Mesenchymal stem cell (in vitro differentiated cells and primary cell): ENCODE data around the gene LPP.

Experiments used
- DNase-seq: peaks from one replicate; pipeline ENCODE4 v3.0.0-alpha.2; 2013
- H2AFZ ChIP-seq: one replicate; pipeline ENCODE4 v1.6.1; 2013; ENCODE audit warnings: low read depth, mild to moderate bottlenecking, control low read depth, inconsistent platforms, low read length, moderate library complexity
- H2AK5ac ChIP-seq: 2 replicates; pipeline ENCODE4 v1.6.1; 2013; ENCODE audit warnings: low read length, moderate library complexity, mild to moderate bottlenecking, inconsistent platforms; ENCODE audit not compliant: severe bottlenecking
- H2BK120ac ChIP-seq: one replicate; pipeline ENCODE4 v1.6.1; 2013; ENCODE audit warnings: low read depth, mild to moderate bottlenecking, inconsistent platforms, low read length, moderate library complexity
- H2BK12ac ChIP-seq, 2 experiments: one replicate each; pipeline ENCODE4 v1.6.1; 2013; ENCODE audit warnings: inconsistent platforms in 2 of 2, low read length in 2 of 2, mild to moderate bottlenecking in 2 of 2, moderate library complexity in 2 of 2, control low read depth in 1 of 2
- H2BK15ac ChIP-seq: one replicate; pipeline ENCODE4 v1.6.1; 2013; ENCODE audit warnings: mild to moderate bottlenecking, low read depth, inconsistent platforms; ENCODE audit not compliant: poor library complexity, severe bottlenecking
- H2BK5ac ChIP-seq: 2 replicates; pipeline ENCODE4 v1.6.1; 2013; ENCODE audit warnings: low read depth, mild to moderate bottlenecking, low read length, control low read depth, inconsistent platforms; ENCODE audit not compliant: poor library complexity, severe bottlenecking
- H3K14ac ChIP-seq, 2 experiments: one replicate each; pipeline ENCODE4 v1.6.1; 2013; ENCODE audit warnings: inconsistent platforms in 2 of 2, low read length in 2 of 2, control low read depth in 1 of 2, mild to moderate bottlenecking in 1 of 2, moderate library complexity in 1 of 2
- H3K18ac ChIP-seq, 2 experiments: one replicate each; pipeline ENCODE4 v1.6.1; 2013; ENCODE audit warnings: inconsistent platforms in 2 of 2, low read length in 2 of 2, control low read depth in 1 of 2, low read depth in 1 of 2, mild to moderate bottlenecking in 1 of 2
- H3K23ac ChIP-seq, 2 experiments: one replicate each; pipeline ENCODE4 v1.6.1; 2013; ENCODE audit warnings: inconsistent platforms in 2 of 2, low read length in 2 of 2, mild to moderate bottlenecking in 2 of 2, moderate library complexity in 2 of 2, control low read depth in 1 of 2
- H3K27ac ChIP-seq: 2 replicates; pipeline ENCODE4 v1.5.1; 2013; ENCODE audit warnings: mild to moderate bottlenecking, moderate library complexity, low read length, control low read depth, inconsistent platforms; ENCODE audit not compliant: poor library complexity, severe bottlenecking
- H3K27me3 ChIP-seq, 2 experiments: 2 replicates each; pipeline versions ENCODE4 v1.6.1 to v1.7.0; 2013; ENCODE audit warnings: low read length in 2 of 2, mild to moderate bottlenecking in 2 of 2, moderate library complexity in 2 of 2, control low read depth in 1 of 2, inconsistent platforms in 1 of 2; ENCODE audit not compliant: control insufficient read depth in 1 of 2, insufficient read depth in 1 of 2
- H3K36me3 ChIP-seq, 2 experiments: 2 replicates each; pipeline versions ENCODE4 v1.6.1 to v1.7.0; 2013; ENCODE audit warnings: low read length in 2 of 2, control low read depth in 1 of 2, inconsistent platforms in 1 of 2, low read depth in 1 of 2, mild to moderate bottlenecking in 1 of 2; ENCODE audit not compliant: insufficient read depth in 2 of 2, control insufficient read depth in 1 of 2
- H3K4ac ChIP-seq, 2 experiments: one replicate each; pipeline ENCODE4 v1.6.1; 2013; ENCODE audit warnings: inconsistent platforms in 2 of 2, low read length in 2 of 2, mild to moderate bottlenecking in 2 of 2, moderate library complexity in 2 of 2, control low read depth in 1 of 2, low read depth in 1 of 2
- H3K4me1 ChIP-seq: 2 replicates; pipeline ENCODE4 v1.6.1; 2013; ENCODE audit warnings: low read depth, low read length, control low read depth; ENCODE audit not compliant: control insufficient read depth, insufficient read depth
- H3K4me2 ChIP-seq: 2 replicates; pipeline ENCODE4 v1.6.1; 2013; ENCODE audit warnings: low read length, mild to moderate bottlenecking, inconsistent platforms; ENCODE audit not compliant: poor library complexity, severe bottlenecking
- H3K4me3 ChIP-seq, 2 experiments: 2 replicates each; pipeline versions ENCODE4 v1.5.1 to v1.7.0; 2013; ENCODE audit warnings: low read length in 2 of 2, mild to moderate bottlenecking in 2 of 2, control low read depth in 1 of 2, low read depth in 1 of 2; ENCODE audit not compliant: insufficient read depth in 1 of 2
- H3K79me1 ChIP-seq: replicated peaks from 2 replicates; pipeline ENCODE4 v1.6.1; 2013; ENCODE audit warnings: mild to moderate bottlenecking, control low read depth, low read length, inconsistent platforms; ENCODE audit not compliant: poor library complexity, severe bottlenecking
- H3K9ac ChIP-seq: 2 replicates; pipeline ENCODE4 v1.7.0; 2013; ENCODE audit warnings: mild to moderate bottlenecking, low read length, moderate library complexity
- H3K9me3 ChIP-seq: 2 replicates; pipeline ENCODE4 v1.7.0; 2013; ENCODE audit warnings: mild to moderate bottlenecking, low read length; ENCODE audit not compliant: control insufficient read depth
- H4K8ac ChIP-seq: one replicate; pipeline ENCODE4 v1.6.1; 2013; ENCODE audit warnings: inconsistent platforms, mild to moderate bottlenecking, low read length, moderate library complexity
- H4K91ac ChIP-seq: one replicate; pipeline ENCODE4 v1.6.1; 2013; ENCODE audit warnings: mild to moderate bottlenecking, low read length, inconsistent platforms
- WGBS: methylation state at CpG from one replicate; pipeline ENCODE4 v1.1.7; 2013; ENCODE audit warnings: mixed read lengths; 5-methylcytosine and 5-hydroxymethylcytosine counted together

The LPP gene

DNA sequence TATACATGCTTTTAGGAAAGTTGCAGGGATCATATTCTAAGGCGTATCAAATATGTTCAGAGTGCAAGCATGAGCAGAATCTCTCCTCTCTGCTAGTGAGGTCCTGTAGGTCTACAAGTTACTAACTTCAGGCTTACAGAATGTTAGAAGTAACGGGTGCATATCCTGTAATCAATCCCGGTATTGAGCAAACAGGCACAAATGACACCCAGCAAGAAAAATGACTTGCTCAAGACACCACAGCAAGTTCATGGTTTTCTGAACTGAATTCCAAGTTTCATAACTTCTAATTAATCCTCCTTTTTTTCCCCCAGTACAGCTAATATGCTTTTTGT lies 663.9 kb downstream of the LPP start:
- Histone ChIP-seq H2AK5ac (no peak overlapping the region), H2BK5ac (no peak overlapping the region), H3K9me3 (no peaks in the 10 kb centered on the region), H3K14ac (no peak overlapping the region), H3K27ac (no peak overlapping the region), H3K27me3 (no peaks in the 10 kb centered on the region), H2AFZ (no peak overlapping the region), H3K4ac (no peak overlapping the region), H2BK12ac (no peak overlapping the region), H2BK15ac (no peak overlapping the region), H4K8ac (no peak overlapping the region), H3K4me1 (no peaks in the 10 kb centered on the region), H3K4me2 (no peak overlapping the region), H3K79me1 (peaks cover 23% of the 10 kb centered on the region), H2BK120ac (no peak overlapping the region), H4K91ac (no peak overlapping the region), H3K18ac (no peak overlapping the region), H3K4me3 (no peak overlapping the region), H3K23ac (no peak overlapping the region), H3K36me3 (no peaks in the 10 kb centered on the region), H3K9ac (no peak overlapping the region)
- DNase-seq, result no peak
- 95% methylated on average over 3 of the region's 3 CpGs for WGBS

DNA sequence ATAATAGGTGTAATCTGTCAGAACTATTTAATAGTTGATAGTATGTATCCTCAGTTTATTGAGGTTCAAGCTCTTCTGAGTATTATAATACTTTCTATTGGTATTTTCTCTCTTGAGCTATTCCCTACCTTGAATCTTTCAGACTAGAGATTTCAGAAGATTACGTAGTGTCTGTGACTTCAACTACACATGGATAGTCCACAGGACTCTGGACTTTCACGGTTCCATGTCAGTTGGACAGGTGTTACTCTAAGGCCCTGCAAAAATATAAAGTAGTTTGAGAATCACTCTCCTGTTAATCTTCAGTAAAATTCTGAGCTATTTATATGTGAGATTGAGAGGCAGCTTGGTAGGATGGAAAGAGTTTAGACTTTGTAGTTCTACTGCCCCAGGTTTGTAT lies 664.3 kb downstream of the LPP start:
- H2BK120ac ChIP-seq, result no peak overlapping the region
- 100% methylated on average over 2 of the region's 2 CpGs for WGBS
- H3K14ac ChIP-seq, result no peak overlapping the region
- H2BK15ac ChIP-seq, result no peak overlapping the region
- H3K36me3 ChIP-seq, result no peaks in the 10 kb centered on the region
- H4K91ac ChIP-seq, result no peak overlapping the region
- H3K23ac ChIP-seq, result no peak overlapping the region
- H2BK5ac ChIP-seq, result no peak overlapping the region
- H3K9ac ChIP-seq, result no peak overlapping the region
- H3K9me3 ChIP-seq, result no peaks in the 10 kb centered on the region
- no peak overlapping the region for H4K8ac ChIP-seq
- H3K4me1 ChIP-seq, result no peaks in the 10 kb centered on the region
- no peak overlapping the region for H2AFZ ChIP-seq
- no peak overlapping the region for H2AK5ac ChIP-seq
- no peak for DNase-seq
- no peaks in the 10 kb centered on the region for H3K27me3 ChIP-seq
- no peak overlapping the region for H3K27ac ChIP-seq
- no peak overlapping the region for H3K18ac ChIP-seq
- no peak overlapping the region for H3K4me3 ChIP-seq
- H2BK12ac ChIP-seq, result no peak overlapping the region
- peaks cover 23% of the 10 kb centered on the region for H3K79me1 ChIP-seq
- H3K4ac ChIP-seq, result no peak overlapping the region
- H3K4me2 ChIP-seq, result no peak overlapping the region

DNA sequence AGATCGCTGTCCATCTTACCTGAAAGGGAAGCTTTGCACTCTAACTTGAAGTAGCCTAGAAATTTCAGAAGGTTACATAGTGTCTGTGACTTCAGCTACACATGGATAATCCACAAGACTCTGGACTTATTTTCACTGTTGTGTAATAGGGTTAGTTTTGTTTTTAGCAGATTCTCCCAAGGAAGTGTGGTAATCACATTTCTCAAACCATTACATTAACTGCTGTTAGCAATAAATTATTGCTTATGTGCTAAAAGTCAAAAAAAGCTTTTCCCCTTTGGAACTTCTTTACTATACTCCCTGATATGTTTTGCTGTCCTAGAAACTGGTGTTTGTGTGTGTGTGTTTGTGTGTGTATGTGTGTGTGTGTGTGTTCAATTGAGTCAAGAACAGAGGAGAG lies 666.0 kb downstream of the LPP start:
- Histone ChIP-seq H2AFZ (no peak overlapping the region), H3K36me3 (no peaks in the 10 kb centered on the region), H3K4me3 (no peak overlapping the region), H2BK15ac (no peak overlapping the region), H4K8ac (no peak overlapping the region), H3K23ac (no peak overlapping the region), H3K27ac (no peak overlapping the region), H3K4ac (no peak overlapping the region), H2BK5ac (no peak overlapping the region), H2AK5ac (no peak overlapping the region), H4K91ac (no peak overlapping the region), H3K27me3 (no peaks in the 10 kb centered on the region), H3K14ac (no peak overlapping the region), H3K18ac (peak overlapping the region in 1 of 2 experiments; percentile 74), H2BK120ac (no peak overlapping the region), H3K79me1 (peaks cover 26% of the 10 kb centered on the region), H2BK12ac (no peak overlapping the region), H3K9me3 (no peaks in the 10 kb centered on the region), H3K4me1 (no peaks in the 10 kb centered on the region), H3K9ac (peak overlapping the region; percentile 14), H3K4me2 (no peak overlapping the region)
- WGBS, result 100% methylated on average over 1 of the region's 1 CpG
- DNase-seq, result peak; percentile 85

DNA sequence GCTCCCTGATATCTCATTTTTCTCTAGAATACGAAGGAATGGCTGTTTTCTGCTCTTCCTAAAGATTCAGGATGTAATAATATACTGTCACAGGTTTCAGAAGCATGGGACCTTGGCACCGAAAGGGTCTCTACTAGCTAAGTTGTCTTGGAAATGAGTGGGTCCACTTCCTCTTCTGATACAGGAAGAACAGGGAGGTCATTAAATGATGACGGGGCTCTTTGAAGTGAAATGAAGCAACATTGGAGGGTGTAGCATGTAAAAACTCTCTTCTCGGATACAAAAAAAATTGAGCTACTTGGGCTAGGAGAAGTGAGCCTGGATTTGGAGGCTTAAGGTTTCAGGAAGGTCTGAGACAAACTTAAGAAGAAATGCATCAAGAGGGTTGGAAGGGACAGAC lies 668.0 kb downstream of the LPP start:
- Histone ChIP-seq H2BK12ac (no peak overlapping the region), H3K18ac (peak overlapping the region in 1 of 2 experiments; percentile 2), H4K91ac (no peak overlapping the region), H3K4ac (no peak overlapping the region), H3K9me3 (no peaks in the 10 kb centered on the region), H3K4me1 (no peaks in the 10 kb centered on the region), H3K4me2 (no peak overlapping the region), H3K9ac (no peak overlapping the region), H2BK120ac (no peak overlapping the region), H3K4me3 (no peak overlapping the region), H3K23ac (no peak overlapping the region), H3K79me1 (peaks cover 35% of the 10 kb centered on the region), H3K27me3 (no peaks in the 10 kb centered on the region), H3K27ac (no peak overlapping the region), H2AK5ac (peak overlapping the region; percentile 47), H2BK5ac (no peak overlapping the region), H3K14ac (no peak overlapping the region), H4K8ac (no peak overlapping the region), H2BK15ac (no peak overlapping the region), H3K36me3 (no peaks in the 10 kb centered on the region), H2AFZ (no peak overlapping the region)
- WGBS, result 95% methylated on average over 3 of the region's 4 CpGs
- DNase-seq, result no peak
